ENCODE results near the gene ATG2A. TPM values are rescaled to one million over a fixed set of nuclear protein-coding genes. Genes with fewer than 3 reads are reported as not detected.
A peak's percentile ranks its signal among the peaks of the same experiment; 100 is the strongest.

Gene ATG2A
- total RNA-seq, 1 donor from 2014 or later = 7.2 TPM

- DNase-seq (ENCODE audit: low read depth in 2 of 2) = peak in 1 of 2 donors; percentile 69
These were observed 31.4 kb downstream of the ATG2A start for GRCh38 chr11:64885367-64886286.

GRCh38 chr11:64884019-64884418, 33.0 kb downstream of the ATG2A start:
- DNase-seq (ENCODE audit: low read depth in 2 of 2) = no peak

- no peak for DNase-seq (ENCODE audit: low read depth in 2 of 2)
These were observed 33.4 kb downstream of the ATG2A start for GRCh38 chr11:64883575-64883974.

GRCh38 chr11:64882243-64882642, 34.8 kb downstream of the ATG2A start:
- no peak for DNase-seq (ENCODE audit: low read depth in 2 of 2)

GRCh38 chr11:64881476-64881875, 35.5 kb downstream of the ATG2A start:
- DNase-seq (ENCODE audit: low read depth in 2 of 2) = no peak

GRCh38 chr11:64880240-64881001, 36.6 kb downstream of the ATG2A start:
- DNase-seq (ENCODE audit: low read depth in 2 of 2) = no peak

GRCh38 chr11:64879244-64879900, 37.6 kb downstream of the ATG2A start:
- DNase-seq (ENCODE audit: low read depth in 2 of 2) = no peak

- DNase-seq (ENCODE audit: low read depth in 2 of 2) = peak; percentile 91 to 97
These were observed 38.3 kb downstream of the ATG2A start, which contains the start of gene EHD1 for GRCh38 chr11:64878494-64879243. Gene EHD1 (minus strand): TSS chr11:64878621. CDS start chr11:64878464, 157 bp downstream.

- no peak for DNase-seq (ENCODE audit: low read depth in 2 of 2)
These were observed 38.9 kb downstream of the ATG2A start for GRCh38 chr11:64878223-64878493.

GRCh38 chr11:64877390-64878222, 39.4 kb downstream of the ATG2A start:
- no peak for DNase-seq (ENCODE audit: low read depth in 2 of 2)

- DNase-seq (ENCODE audit: low read depth in 2 of 2) = no peak
These were observed 40.1 kb downstream of the ATG2A start for GRCh38 chr11:64876835-64877341.

- no peak for DNase-seq (ENCODE audit: low read depth in 2 of 2)
These were observed 40.7 kb downstream of the ATG2A start for GRCh38 chr11:64876229-64876750.

GRCh38 chr11:64875369-64876228, 41.4 kb downstream of the ATG2A start:
- DNase-seq (ENCODE audit: low read depth in 2 of 2) = no peak

- DNase-seq (ENCODE audit: low read depth in 2 of 2) = no peak
These were observed 42.4 kb downstream of the ATG2A start for GRCh38 chr11:64874308-64875240.

GRCh38 chr11:64872790-64873488, 44.1 kb downstream of the ATG2A start:
- no peak for DNase-seq (ENCODE audit: low read depth in 2 of 2)

- DNase-seq (ENCODE audit: low read depth in 2 of 2) = no peak
These were observed 45.5 kb downstream of the ATG2A start for GRCh38 chr11:64871492-64871891.

GRCh38 chr11:64870893-64871466, 46.0 kb downstream of the ATG2A start:
- peak; percentile 67 to 78 for DNase-seq (ENCODE audit: low read depth in 2 of 2)

Data from dermis microvascular lymphatic vessel endothelial cell (primary cell).